DOHH2 (cell line): ENCODE measurements around the gene OTC.

ENCODE experiments used
- H3F3A ChIP-seq: fragments of 200-600 bp; sonication (generic), shearing (Covaris generic); 2 replicates; pipeline ENCODE4 v1.6.0; 2016; ENCODE audit warnings: antibody characterized with exemption, mild to moderate bottlenecking; ENCODE audit not compliant: control insufficient read depth, insufficient read depth
- H3K27ac ChIP-seq: fragments of 200-600 bp; sonication (generic); 2 replicates; pipeline ENCODE4 v1.5.1; 2014; ENCODE audit warnings: low read depth, mild to moderate bottlenecking, low read length, moderate library complexity
- H3K27me3 ChIP-seq: fragments of 200-600 bp; sonication (generic); 2 replicates; pipeline ENCODE4 v1.6.1; 2014; ENCODE audit warnings: mild to moderate bottlenecking, low read length, mixed read lengths; ENCODE audit not compliant: control insufficient read depth
- H3K36me3 ChIP-seq: fragments of 200-600 bp; sonication (generic); 2 replicates; pipeline ENCODE4 v1.6.1; 2014; ENCODE audit warnings: mild to moderate bottlenecking, low read length, moderate library complexity, mixed read lengths; ENCODE audit not compliant: control insufficient read depth
- H3K4me1 ChIP-seq: fragments of 200-600 bp; sonication (generic); 2 replicates; pipeline ENCODE4 v1.6.1; 2014; ENCODE audit warnings: mild to moderate bottlenecking, low read length, mixed read lengths; ENCODE audit not compliant: control insufficient read depth
- H3K4me2 ChIP-seq: fragments of 200-600 bp; sonication (generic); 2 replicates; pipeline ENCODE4 v1.6.0; 2014; ENCODE audit warnings: mild to moderate bottlenecking, low read length, moderate library complexity
- H3K4me3 ChIP-seq: fragments of 200-600 bp; sonication (generic); 2 replicates; pipeline ENCODE4 v1.5.1; 2014; ENCODE audit warnings: mild to moderate bottlenecking, low read length, mixed read lengths
- H3K79me2 ChIP-seq: fragments of 200-600 bp; sonication (generic); 2 replicates; pipeline ENCODE4 v1.6.1; 2014; ENCODE audit warnings: mild to moderate bottlenecking, low read length, mixed read lengths; ENCODE audit not compliant: control insufficient read depth
- H3K9me2 ChIP-seq: fragments of 200-600 bp; sonication (generic); replicated peaks from 2 replicates; pipeline ENCODE4 v1.6.1; 2014; ENCODE audit warnings: mild to moderate bottlenecking, low read length, mixed read lengths; ENCODE audit not compliant: control insufficient read depth
- H3K9me3 ChIP-seq: fragments of 200-600 bp; sonication (generic); 2 replicates; pipeline ENCODE4 v1.6.1; 2014; ENCODE audit warnings: antibody characterized with exemption, low read length, mixed read lengths; ENCODE audit not compliant: control insufficient read depth, insufficient read depth
- H4K20me1 ChIP-seq: fragments of 200-600 bp; sonication (generic); 2 replicates; pipeline ENCODE4 v1.6.0; 2014; ENCODE audit warnings: low read depth, mild to moderate bottlenecking, antibody characterized with exemption, low read length, moderate library complexity; ENCODE audit not compliant: control insufficient read depth, insufficient read depth
- EZH2phosphoT487 ChIP-seq: fragments of 200-600 bp; sonication (generic); IDR thresholded peaks from 2 replicates; pipeline ENCODE4 v1.6.1; 2017; ENCODE audit warnings: borderline replicate concordance, mild to moderate bottlenecking, antibody characterized with exemption, low read length, moderate library complexity, mixed read lengths
- TF ChIP-seq, protein P1 (sequence below): fragments of 200-600 bp; sonication (generic); IDR thresholded peaks from one replicate; pipeline ENCODE4 v1.5.1; 2014; ENCODE audit warnings: antibody characterized with exemption, mild to moderate bottlenecking, low read depth, low read length; ENCODE audit not compliant: poor library complexity, severe bottlenecking

OTC gene

DNA sequence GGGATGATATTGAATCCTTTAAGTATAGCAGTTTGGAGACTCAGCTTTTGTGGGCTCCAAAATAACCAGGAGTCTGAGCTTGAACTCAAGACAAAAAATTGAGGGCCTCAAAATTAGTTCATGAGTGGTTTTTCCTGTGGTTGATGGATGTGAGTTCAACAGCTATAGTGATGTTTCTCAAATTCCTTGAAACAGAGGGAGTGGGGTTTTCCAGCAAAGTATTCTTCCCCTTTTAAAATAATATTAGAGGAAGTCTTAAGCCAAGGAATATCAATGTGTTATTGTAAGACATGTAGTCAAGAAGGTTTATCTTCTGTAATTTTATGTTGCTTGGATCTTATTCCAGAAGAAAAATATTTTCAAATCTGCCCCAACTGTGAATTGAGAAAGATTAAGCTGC, 10.6 kb downstream of the OTC start:
- TF ChIP-seq EZH2phosphoT487: no peak
- TF ChIP-seq, protein P1, sequence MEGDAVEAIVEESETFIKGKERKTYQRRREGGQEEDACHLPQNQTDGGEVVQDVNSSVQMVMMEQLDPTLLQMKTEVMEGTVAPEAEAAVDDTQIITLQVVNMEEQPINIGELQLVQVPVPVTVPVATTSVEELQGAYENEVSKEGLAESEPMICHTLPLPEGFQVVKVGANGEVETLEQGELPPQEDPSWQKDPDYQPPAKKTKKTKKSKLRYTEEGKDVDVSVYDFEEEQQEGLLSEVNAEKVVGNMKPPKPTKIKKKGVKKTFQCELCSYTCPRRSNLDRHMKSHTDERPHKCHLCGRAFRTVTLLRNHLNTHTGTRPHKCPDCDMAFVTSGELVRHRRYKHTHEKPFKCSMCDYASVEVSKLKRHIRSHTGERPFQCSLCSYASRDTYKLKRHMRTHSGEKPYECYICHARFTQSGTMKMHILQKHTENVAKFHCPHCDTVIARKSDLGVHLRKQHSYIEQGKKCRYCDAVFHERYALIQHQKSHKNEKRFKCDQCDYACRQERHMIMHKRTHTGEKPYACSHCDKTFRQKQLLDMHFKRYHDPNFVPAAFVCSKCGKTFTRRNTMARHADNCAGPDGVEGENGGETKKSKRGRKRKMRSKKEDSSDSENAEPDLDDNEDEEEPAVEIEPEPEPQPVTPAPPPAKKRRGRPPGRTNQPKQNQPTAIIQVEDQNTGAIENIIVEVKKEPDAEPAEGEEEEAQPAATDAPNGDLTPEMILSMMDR: no peak
- Histone ChIP-seq H3K4me1 (peaks cover 13% of the 10 kb centered on the region), H3K9me3 (no peaks in the 10 kb centered on the region), H3K36me3 (no peaks in the 10 kb centered on the region), H3K27ac (no peak overlapping the region), H3K9me2 (no peaks in the 10 kb centered on the region), H3K27me3 (no peaks in the 10 kb centered on the region), H3K4me2 (no peak overlapping the region), H3F3A (no peaks in the 10 kb centered on the region), H3K4me3 (no peak overlapping the region), H4K20me1 (no peaks in the 10 kb centered on the region), H3K79me2 (no peaks in the 10 kb centered on the region)

DNA sequence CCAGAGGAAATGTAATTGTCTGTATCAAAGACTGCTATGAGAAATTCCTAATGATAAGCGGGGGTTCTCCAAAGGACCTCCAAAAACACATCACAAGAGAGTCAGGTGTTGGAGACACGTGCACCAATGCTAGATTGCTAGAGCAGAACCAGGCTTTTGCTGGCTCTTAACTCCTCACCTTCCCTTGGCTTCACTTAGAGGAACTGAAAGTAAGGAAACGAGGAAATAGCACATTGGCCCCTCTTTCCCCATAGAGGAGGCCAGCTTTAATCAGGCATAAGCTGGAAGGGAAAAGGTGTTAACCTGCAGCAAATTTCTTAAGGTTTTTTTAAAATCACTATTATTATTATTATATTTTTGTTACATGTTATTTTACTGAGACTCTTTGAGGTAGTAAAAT, 13.6 kb downstream of the OTC start:
- H3K4me2 ChIP-seq: no peak overlapping the region
- no peaks in the 10 kb centered on the region for H3F3A ChIP-seq
- no peaks in the 10 kb centered on the region for H3K79me2 ChIP-seq
- peaks cover 13% of the 10 kb centered on the region for H3K4me1 ChIP-seq
- no peak for TF ChIP-seq EZH2phosphoT487
- TF ChIP-seq, protein P1: no peak
- H3K27me3 ChIP-seq: no peaks in the 10 kb centered on the region
- no peaks in the 10 kb centered on the region for H3K36me3 ChIP-seq
- H3K9me2 ChIP-seq: no peaks in the 10 kb centered on the region
- no peak overlapping the region for H3K27ac ChIP-seq
- H3K9me3 ChIP-seq: no peaks in the 10 kb centered on the region
- H3K4me3 ChIP-seq: no peak overlapping the region
- H4K20me1 ChIP-seq: no peaks in the 10 kb centered on the region

DNA sequence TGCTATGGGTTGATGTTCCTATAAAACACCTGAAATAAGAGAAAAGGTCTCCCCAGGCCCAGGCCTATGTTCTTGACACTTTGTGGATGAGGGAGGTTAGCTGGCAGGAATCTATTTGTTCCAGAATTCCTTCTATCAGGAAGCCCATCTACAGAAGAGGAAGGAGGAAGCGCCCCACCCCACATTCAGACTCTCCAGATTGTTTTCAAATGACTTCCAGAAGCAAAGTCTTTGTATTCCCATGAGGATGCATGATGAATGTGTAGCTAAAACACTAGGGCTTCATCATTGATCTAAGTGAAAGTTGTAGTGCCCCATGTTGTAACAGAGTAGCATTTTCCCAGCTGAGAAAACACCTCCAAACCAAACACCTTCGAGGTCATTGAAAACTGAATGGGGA, 16.4 kb downstream of the OTC start:
- Histone ChIP-seq H3K36me3 (no peaks in the 10 kb centered on the region), H3K9me2 (no peaks in the 10 kb centered on the region), H4K20me1 (no peaks in the 10 kb centered on the region), H3K4me1 (peaks cover 6% of the 10 kb centered on the region), H3K27ac (no peak overlapping the region), H3K4me3 (no peak overlapping the region), H3K27me3 (no peaks in the 10 kb centered on the region), H3K79me2 (no peaks in the 10 kb centered on the region), H3F3A (no peaks in the 10 kb centered on the region), H3K4me2 (no peak overlapping the region), H3K9me3 (no peaks in the 10 kb centered on the region)
- TF ChIP-seq, protein P1: no peak
- no peak for TF ChIP-seq EZH2phosphoT487

DNA sequence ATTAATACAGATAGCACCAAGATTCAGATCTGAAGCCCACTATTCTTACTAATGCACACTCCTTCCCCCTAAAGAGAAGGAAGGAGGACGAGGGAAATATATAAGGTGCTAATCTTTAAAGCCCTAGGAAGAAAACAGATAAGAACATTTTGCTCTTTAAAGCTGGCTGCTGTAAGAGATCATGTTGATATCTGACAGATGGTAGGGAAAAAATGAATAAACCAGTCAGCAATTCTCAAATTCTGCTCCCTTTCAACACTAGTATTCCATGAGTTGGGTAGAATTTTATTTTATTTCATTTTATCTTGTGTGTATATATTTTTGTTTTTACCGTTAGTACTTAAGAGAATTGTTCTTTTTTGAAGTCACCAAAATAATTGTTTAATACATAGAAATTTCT, 19.2 kb downstream of the OTC start:
- H3K9me2 ChIP-seq: no peaks in the 10 kb centered on the region
- H3K9me3 ChIP-seq: no peaks in the 10 kb centered on the region
- no peak overlapping the region for H3K4me2 ChIP-seq
- no peaks in the 10 kb centered on the region for H3K4me1 ChIP-seq
- no peak overlapping the region for H3K27ac ChIP-seq
- H4K20me1 ChIP-seq: no peaks in the 10 kb centered on the region
- no peak overlapping the region for H3K4me3 ChIP-seq
- no peaks in the 10 kb centered on the region for H3K79me2 ChIP-seq
- no peaks in the 10 kb centered on the region for H3F3A ChIP-seq
- H3K27me3 ChIP-seq: no peaks in the 10 kb centered on the region
- no peaks in the 10 kb centered on the region for H3K36me3 ChIP-seq
- TF ChIP-seq EZH2phosphoT487: no peak
- TF ChIP-seq, protein P1: no peak
